ENCODE data around the gene SMIM17.

The SMIM17 gene

DNA sequence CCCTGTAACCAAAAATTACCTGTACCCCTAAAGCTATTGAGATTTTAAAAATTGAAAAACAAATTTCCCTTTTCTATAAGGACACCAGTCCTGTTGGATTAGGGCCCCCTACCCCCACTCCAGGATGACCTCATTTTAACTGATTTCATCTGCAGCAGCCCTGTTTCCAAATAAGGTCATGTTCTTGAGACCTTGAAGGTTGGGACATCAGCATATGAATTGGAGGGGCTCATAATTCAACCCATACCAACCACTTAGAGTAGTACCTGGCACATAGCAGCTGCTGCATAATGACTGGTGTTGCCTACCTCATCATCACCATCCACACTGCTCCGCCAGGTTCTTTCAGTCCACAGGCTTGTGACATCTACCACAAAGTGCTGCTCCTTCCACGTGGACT lies 30.2 kb upstream of the SMIM17 start:
- Histone ChIP-seq H3K9me3 (ENCODE audit: control insufficient read depth, low read length) (peaks cover 60% of the 10 kb centered on the region), H3K4me3 (ENCODE audit: insufficient read depth, low read depth, low read length, poor library complexity, severe bottlenecking) (no peak overlapping the region), H3K27ac (ENCODE audit: insufficient read depth, low read length, poor library complexity, severe bottlenecking) (no peak overlapping the region), H3K27me3 (replicated peaks; ENCODE audit: control insufficient read depth, insufficient read depth, low read length, poor library complexity, severe bottlenecking) (no peaks in the 10 kb centered on the region), H3K36me3 (ENCODE audit: control insufficient read depth, insufficient read depth, low read length) (peaks cover 37% of the 10 kb centered on the region), H3K4me1 (ENCODE audit: control insufficient read depth, insufficient read depth, low read length, poor library complexity, severe bottlenecking) (no peaks in the 10 kb centered on the region)
- DNase-seq: no peak

- no peaks in the 10 kb centered on the region for H3K27me3 ChIP-seq (replicated peaks; ENCODE audit: control insufficient read depth, insufficient read depth, low read length, poor library complexity, severe bottlenecking)
- no peaks in the 10 kb centered on the region for H3K4me1 ChIP-seq (ENCODE audit: control insufficient read depth, insufficient read depth, low read length, poor library complexity, severe bottlenecking)
- H3K27ac ChIP-seq (ENCODE audit: insufficient read depth, low read length, poor library complexity, severe bottlenecking): no peak overlapping the region
- no peak for DNase-seq
- no peak overlapping the region for H3K4me3 ChIP-seq (ENCODE audit: insufficient read depth, low read depth, low read length, poor library complexity, severe bottlenecking)
- H3K36me3 ChIP-seq (ENCODE audit: control insufficient read depth, insufficient read depth, low read length): peaks cover 45% of the 10 kb centered on the region
- H3K9me3 ChIP-seq (ENCODE audit: control insufficient read depth, low read length): peaks cover 61% of the 10 kb centered on the region
These were observed 29.3 kb upstream of the SMIM17 start for GRCh38 chr19:56613639-56614038.

DNA sequence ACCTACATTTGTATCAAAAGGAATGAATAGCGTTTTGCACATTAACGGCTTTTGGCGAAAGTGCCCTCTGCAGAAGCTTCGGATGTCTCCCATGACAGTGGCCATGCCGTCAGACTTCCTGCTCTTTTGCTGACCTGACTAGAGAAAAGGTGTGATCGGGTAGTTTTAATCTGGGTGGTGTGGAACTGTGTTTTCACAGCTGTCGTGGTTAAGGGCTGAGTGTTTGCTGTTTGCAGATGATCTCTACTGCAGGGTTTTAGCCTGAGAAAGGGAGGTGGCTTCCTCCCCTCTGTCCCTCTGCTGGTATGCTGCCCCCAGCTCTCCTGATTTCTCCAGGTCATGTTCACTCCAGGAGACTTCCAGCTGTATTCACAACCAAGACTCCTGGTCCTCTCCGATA lies 25.4 kb upstream of the SMIM17 start:
- no peaks in the 10 kb centered on the region for H3K27me3 ChIP-seq (replicated peaks; ENCODE audit: control insufficient read depth, insufficient read depth, low read length, poor library complexity, severe bottlenecking)
- no peak overlapping the region for H3K4me3 ChIP-seq (ENCODE audit: insufficient read depth, low read depth, low read length, poor library complexity, severe bottlenecking)
- peaks cover 59% of the 10 kb centered on the region for H3K9me3 ChIP-seq (ENCODE audit: control insufficient read depth, low read length)
- peaks cover 47% of the 10 kb centered on the region for H3K36me3 ChIP-seq (ENCODE audit: control insufficient read depth, insufficient read depth, low read length)
- no peak overlapping the region for H3K27ac ChIP-seq (ENCODE audit: insufficient read depth, low read length, poor library complexity, severe bottlenecking)
- no peak for DNase-seq
- no peaks in the 10 kb centered on the region for H3K4me1 ChIP-seq (ENCODE audit: control insufficient read depth, insufficient read depth, low read length, poor library complexity, severe bottlenecking)

DNA sequence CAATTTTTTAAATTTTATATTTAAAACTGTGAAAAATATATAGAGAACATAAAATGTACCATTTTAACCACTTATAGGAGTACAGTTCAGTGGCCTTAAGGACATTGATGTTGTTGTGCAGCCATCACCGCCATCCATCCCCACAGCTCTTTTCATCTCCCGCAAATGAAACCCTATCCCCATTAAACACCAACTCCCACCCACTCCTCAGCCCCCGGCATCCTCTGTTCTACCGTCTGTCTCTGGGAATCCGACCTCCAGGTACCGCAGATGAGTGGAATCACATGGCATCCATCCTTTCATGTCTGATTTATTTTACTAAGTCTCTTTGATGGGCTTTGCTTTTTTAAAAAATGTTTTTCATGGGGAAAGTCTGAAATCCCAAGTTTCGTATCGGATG lies 23.8 kb upstream of the SMIM17 start:
- Histone ChIP-seq H3K27me3 (replicated peaks; ENCODE audit: control insufficient read depth, insufficient read depth, low read length, poor library complexity, severe bottlenecking) (no peaks in the 10 kb centered on the region), H3K4me3 (ENCODE audit: insufficient read depth, low read depth, low read length, poor library complexity, severe bottlenecking) (no peak overlapping the region), H3K9me3 (ENCODE audit: control insufficient read depth, low read length) (peaks cover 56% of the 10 kb centered on the region), H3K27ac (ENCODE audit: insufficient read depth, low read length, poor library complexity, severe bottlenecking) (no peak overlapping the region), H3K4me1 (ENCODE audit: control insufficient read depth, insufficient read depth, low read length, poor library complexity, severe bottlenecking) (no peaks in the 10 kb centered on the region), H3K36me3 (ENCODE audit: control insufficient read depth, insufficient read depth, low read length) (peaks cover 59% of the 10 kb centered on the region)
- DNase-seq: no peak

- H3K27ac ChIP-seq (ENCODE audit: insufficient read depth, low read length, poor library complexity, severe bottlenecking): no peak overlapping the region
- peaks cover 40% of the 10 kb centered on the region for H3K36me3 ChIP-seq (ENCODE audit: control insufficient read depth, insufficient read depth, low read length)
- H3K4me3 ChIP-seq (ENCODE audit: insufficient read depth, low read depth, low read length, poor library complexity, severe bottlenecking): no peak overlapping the region
- H3K4me1 ChIP-seq (ENCODE audit: control insufficient read depth, insufficient read depth, low read length, poor library complexity, severe bottlenecking): no peaks in the 10 kb centered on the region
- DNase-seq: no peak
- no peaks in the 10 kb centered on the region for H3K27me3 ChIP-seq (replicated peaks; ENCODE audit: control insufficient read depth, insufficient read depth, low read length, poor library complexity, severe bottlenecking)
- H3K9me3 ChIP-seq (ENCODE audit: control insufficient read depth, low read length): peaks cover 41% of the 10 kb centered on the region
These were observed 20.6 kb upstream of the SMIM17 start for GRCh38 chr19:56622374-56622773.

DNA sequence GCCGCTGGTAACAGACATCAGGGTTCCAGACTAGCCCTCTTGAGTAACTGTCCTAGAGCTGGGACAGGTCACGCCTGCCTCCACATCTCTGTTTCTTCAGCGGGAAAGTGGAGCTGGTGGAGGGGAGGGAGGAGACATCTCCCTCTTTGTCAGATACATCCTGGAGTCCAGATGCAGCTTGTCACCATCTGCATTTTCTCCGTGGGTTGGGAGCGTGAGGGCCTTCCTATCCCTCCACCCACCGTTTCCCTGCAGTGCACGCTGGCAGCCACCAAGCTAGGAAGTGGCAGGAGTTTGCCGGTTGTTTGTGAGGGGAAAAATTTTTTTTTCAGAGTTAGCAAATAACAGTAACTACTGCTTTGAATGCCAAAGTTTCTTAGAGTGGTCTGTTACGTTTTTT lies 20.0 kb upstream of the SMIM17 start:
- peaks cover 38% of the 10 kb centered on the region for H3K9me3 ChIP-seq (ENCODE audit: control insufficient read depth, low read length)
- H3K27ac ChIP-seq (ENCODE audit: insufficient read depth, low read length, poor library complexity, severe bottlenecking): no peak overlapping the region
- DNase-seq: no peak
- H3K4me1 ChIP-seq (ENCODE audit: control insufficient read depth, insufficient read depth, low read length, poor library complexity, severe bottlenecking): no peaks in the 10 kb centered on the region
- no peaks in the 10 kb centered on the region for H3K27me3 ChIP-seq (replicated peaks; ENCODE audit: control insufficient read depth, insufficient read depth, low read length, poor library complexity, severe bottlenecking)
- H3K36me3 ChIP-seq (ENCODE audit: control insufficient read depth, insufficient read depth, low read length): peaks cover 34% of the 10 kb centered on the region
- H3K4me3 ChIP-seq (ENCODE audit: insufficient read depth, low read depth, low read length, poor library complexity, severe bottlenecking): no peak overlapping the region

- Histone ChIP-seq H3K36me3 (ENCODE audit: control insufficient read depth, insufficient read depth, low read length) (peaks cover 29% of the 10 kb centered on the region), H3K27ac (ENCODE audit: insufficient read depth, low read length, poor library complexity, severe bottlenecking) (no peak overlapping the region), H3K9me3 (ENCODE audit: control insufficient read depth, low read length) (peaks cover 43% of the 10 kb centered on the region), H3K4me1 (ENCODE audit: control insufficient read depth, insufficient read depth, low read length, poor library complexity, severe bottlenecking) (no peaks in the 10 kb centered on the region), H3K4me3 (ENCODE audit: insufficient read depth, low read depth, low read length, poor library complexity, severe bottlenecking) (no peak overlapping the region), H3K27me3 (replicated peaks; ENCODE audit: control insufficient read depth, insufficient read depth, low read length, poor library complexity, severe bottlenecking) (no peaks in the 10 kb centered on the region)
- DNase-seq: no peak
These were observed 17.3 kb upstream of the SMIM17 start for GRCh38 chr19:56625708-56626107.

DNA sequence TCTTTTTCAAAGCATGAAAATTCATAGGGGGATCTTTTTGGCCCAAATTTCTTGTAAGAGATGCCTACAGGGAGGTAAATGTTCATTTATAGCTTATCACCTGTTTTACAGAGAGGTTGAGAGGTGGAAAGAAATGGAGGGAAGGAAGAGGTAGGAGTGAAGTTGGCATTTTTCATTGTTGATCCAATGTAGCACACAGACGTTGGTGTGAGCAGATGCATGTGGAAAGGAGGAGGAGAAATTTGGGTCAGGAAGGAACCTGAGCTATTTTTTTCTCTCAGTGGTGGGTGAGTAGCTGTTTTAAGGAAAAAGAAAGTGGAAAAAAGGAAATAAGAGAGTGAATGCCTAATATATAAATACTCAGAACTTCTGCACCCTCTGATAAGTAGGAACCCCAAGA lies 9.9 kb upstream of the SMIM17 start:
- H3K4me1 ChIP-seq (ENCODE audit: control insufficient read depth, insufficient read depth, low read length, poor library complexity, severe bottlenecking): no peaks in the 10 kb centered on the region
- no peaks in the 10 kb centered on the region for H3K36me3 ChIP-seq (ENCODE audit: control insufficient read depth, insufficient read depth, low read length)
- H3K27me3 ChIP-seq (replicated peaks; ENCODE audit: control insufficient read depth, insufficient read depth, low read length, poor library complexity, severe bottlenecking): no peaks in the 10 kb centered on the region
- peaks cover 48% of the 10 kb centered on the region for H3K9me3 ChIP-seq (ENCODE audit: control insufficient read depth, low read length)
- H3K4me3 ChIP-seq (ENCODE audit: insufficient read depth, low read depth, low read length, poor library complexity, severe bottlenecking): no peak overlapping the region
- no peak overlapping the region for H3K27ac ChIP-seq (ENCODE audit: insufficient read depth, low read length, poor library complexity, severe bottlenecking)
- no peak for DNase-seq

- peaks cover 29% of the 10 kb centered on the region for H3K9me3 ChIP-seq (ENCODE audit: control insufficient read depth, low read length)
- no peaks in the 10 kb centered on the region for H3K36me3 ChIP-seq (ENCODE audit: control insufficient read depth, insufficient read depth, low read length)
- no peaks in the 10 kb centered on the region for H3K4me1 ChIP-seq (ENCODE audit: control insufficient read depth, insufficient read depth, low read length, poor library complexity, severe bottlenecking)
- H3K27me3 ChIP-seq (replicated peaks; ENCODE audit: control insufficient read depth, insufficient read depth, low read length, poor library complexity, severe bottlenecking): no peaks in the 10 kb centered on the region
- DNase-seq: peak in 1 of 3 donors; percentile 1
- H3K27ac ChIP-seq (ENCODE audit: insufficient read depth, low read length, poor library complexity, severe bottlenecking): no peak overlapping the region
- no peak overlapping the region for H3K4me3 ChIP-seq (ENCODE audit: insufficient read depth, low read depth, low read length, poor library complexity, severe bottlenecking)
These were observed 4.9 kb upstream of the SMIM17 start for GRCh38 chr19:56637976-56638555.

GRCh38 chr19:56639217-56639616 lies 3.7 kb upstream of the SMIM17 start:
- no peaks in the 10 kb centered on the region for H3K4me1 ChIP-seq (ENCODE audit: control insufficient read depth, insufficient read depth, low read length, poor library complexity, severe bottlenecking)
- peaks cover 24% of the 10 kb centered on the region for H3K9me3 ChIP-seq (ENCODE audit: control insufficient read depth, low read length)
- H3K27ac ChIP-seq (ENCODE audit: insufficient read depth, low read length, poor library complexity, severe bottlenecking): no peak overlapping the region
- no peak for DNase-seq
- no peaks in the 10 kb centered on the region for H3K36me3 ChIP-seq (ENCODE audit: control insufficient read depth, insufficient read depth, low read length)
- H3K4me3 ChIP-seq (ENCODE audit: insufficient read depth, low read depth, low read length, poor library complexity, severe bottlenecking): no peak overlapping the region
- no peaks in the 10 kb centered on the region for H3K27me3 ChIP-seq (replicated peaks; ENCODE audit: control insufficient read depth, insufficient read depth, low read length, poor library complexity, severe bottlenecking)

Data from effector memory CD4-positive, alpha-beta T cell (primary cell).